Breast epithelium (tissue), 3 donors: Measurements from ENCODE around the gene BRI3.

ENCODE experiments used
- POLR2A ChIP-seq: fragments of 450-650 bp; IDR thresholded peaks from one replicate; pipeline ENCODE4 v1.6.1; 2016; ENCODE audit warnings: antibody characterized with exemption, mild to moderate bottlenecking, moderate library complexity
- POLR2AphosphoS5 ChIP-seq, 3 donors: sonication (generic); formaldehyde crosslinking; IDR thresholded peaks; one replicate each; pipeline ENCODE4 v1.6.1; 2017; ENCODE audit warnings: antibody characterized with exemption in 3 of 3

DNA sequence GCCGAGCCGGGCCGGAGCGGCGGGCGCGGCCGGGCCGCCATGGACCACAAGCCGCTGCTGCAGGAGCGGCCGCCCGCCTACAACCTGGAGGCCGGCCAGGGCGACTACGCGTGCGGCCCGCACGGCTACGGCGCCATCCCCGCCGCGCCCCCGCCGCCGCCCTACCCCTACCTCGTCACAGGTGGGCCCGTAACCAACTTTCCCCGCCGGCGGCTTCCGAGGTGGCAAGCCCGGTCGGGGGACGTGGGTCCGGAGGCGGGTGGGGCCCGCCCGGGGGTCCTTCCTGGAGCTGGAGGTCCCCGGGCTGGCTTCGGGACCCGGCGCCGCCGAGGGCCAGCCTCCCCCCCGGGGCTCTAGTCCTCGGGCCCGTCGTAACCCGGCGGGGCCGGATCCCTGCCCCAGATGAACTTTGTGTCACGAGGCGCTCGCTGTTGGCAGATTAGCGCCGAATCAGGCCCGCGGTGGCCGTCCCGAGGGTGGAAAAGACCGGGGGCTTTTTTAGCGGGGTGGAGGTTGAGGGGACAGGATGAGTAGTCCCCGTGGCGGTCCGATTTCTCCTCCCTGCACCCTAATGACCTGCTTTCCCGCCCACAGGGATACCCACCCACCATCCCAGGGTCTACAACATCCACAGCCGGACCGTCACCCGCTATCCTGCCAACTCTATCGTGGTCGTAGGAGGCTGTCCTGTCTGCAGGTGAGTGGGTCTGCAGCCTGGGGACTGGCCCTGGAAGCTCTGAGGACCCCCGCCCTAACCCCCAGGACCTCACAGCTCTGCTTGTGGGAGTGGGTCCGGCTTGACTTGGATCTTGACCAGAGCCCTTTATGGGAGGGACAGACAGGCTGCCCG, 496 bp downstream of the BRI3 start:
- TF ChIP-seq POLR2A (no peak), POLR2AphosphoS5 (IDR thresholded peaks at IDR 0.05) (no peak)
